ENCODE measurements around the gene PLEKHG7.

DNA sequence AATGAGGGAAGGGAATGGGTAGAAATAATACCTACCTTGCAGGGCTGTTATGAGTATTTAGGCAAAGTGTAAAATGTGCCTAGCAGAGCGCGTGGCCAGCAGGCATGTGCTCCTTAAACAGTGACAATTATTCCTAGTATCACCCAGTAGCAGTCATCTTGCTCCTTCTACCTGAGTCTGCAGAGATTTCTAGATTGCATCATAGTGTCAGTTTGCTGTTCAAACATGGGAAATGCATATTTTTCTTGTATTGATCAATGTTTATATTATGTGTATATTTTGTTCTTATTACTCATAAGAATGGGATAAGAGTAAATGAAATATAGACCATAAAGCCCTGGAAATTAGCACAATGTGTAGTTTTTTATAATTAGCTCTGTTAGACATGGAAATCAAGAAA, 37.3 kb upstream of the PLEKHG7 start:
- TF ChIP-seq, protein P1, sequence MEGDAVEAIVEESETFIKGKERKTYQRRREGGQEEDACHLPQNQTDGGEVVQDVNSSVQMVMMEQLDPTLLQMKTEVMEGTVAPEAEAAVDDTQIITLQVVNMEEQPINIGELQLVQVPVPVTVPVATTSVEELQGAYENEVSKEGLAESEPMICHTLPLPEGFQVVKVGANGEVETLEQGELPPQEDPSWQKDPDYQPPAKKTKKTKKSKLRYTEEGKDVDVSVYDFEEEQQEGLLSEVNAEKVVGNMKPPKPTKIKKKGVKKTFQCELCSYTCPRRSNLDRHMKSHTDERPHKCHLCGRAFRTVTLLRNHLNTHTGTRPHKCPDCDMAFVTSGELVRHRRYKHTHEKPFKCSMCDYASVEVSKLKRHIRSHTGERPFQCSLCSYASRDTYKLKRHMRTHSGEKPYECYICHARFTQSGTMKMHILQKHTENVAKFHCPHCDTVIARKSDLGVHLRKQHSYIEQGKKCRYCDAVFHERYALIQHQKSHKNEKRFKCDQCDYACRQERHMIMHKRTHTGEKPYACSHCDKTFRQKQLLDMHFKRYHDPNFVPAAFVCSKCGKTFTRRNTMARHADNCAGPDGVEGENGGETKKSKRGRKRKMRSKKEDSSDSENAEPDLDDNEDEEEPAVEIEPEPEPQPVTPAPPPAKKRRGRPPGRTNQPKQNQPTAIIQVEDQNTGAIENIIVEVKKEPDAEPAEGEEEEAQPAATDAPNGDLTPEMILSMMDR (IDR thresholded peaks at IDR 0.05 in 8 of 11, conservative IDR thresholded peaks at IDR 0.05 in 3 of 11): no peak
- TF ChIP-seq POLR2A (IDR thresholded peaks at IDR 0.05): no peak

Measured in spleen (tissue), 7 donors.